Spleen (tissue), 11 donors: ENCODE data around the gene PPP2R2D. TPM values are rescaled to one million over a fixed set of nuclear protein-coding genes. Genes with fewer than 3 reads are reported as not detected.

Source experiments
- DNase-seq: peaks from one replicate; pipeline ENCODE4 v3.0.0-alpha.2; 2020
- H3K27ac ChIP-seq, 8 donors: fragments of 200-600 bp; sonication (generic) in 7 of 8; 1 replicate in 4 of 8; 2 replicates in 4 of 8; pipeline versions ENCODE4 v1.5.0 to v1.8.0; 2016 to 2021; ENCODE audit warnings: inconsistent platforms in 4 of 8, mild to moderate bottlenecking in 4 of 8, moderate library complexity in 1 of 8
- H3K27me3 ChIP-seq, 7 donors: fragments of 200-600 bp; sonication (generic) in 6 of 7; replicated peaks in 1 of 7; 1 replicate in 4 of 7; 2 replicates in 3 of 7; pipeline versions ENCODE4 v1.5.0 to v1.8.0; 2016 to 2021; ENCODE audit warnings: inconsistent platforms in 3 of 7, mild to moderate bottlenecking in 1 of 7
- H3K36me3 ChIP-seq, 6 donors: fragments of 200-600 bp; sonication (generic) in 5 of 6; 1 replicate in 4 of 6; 2 replicates in 2 of 6; pipeline versions ENCODE4 v1.5.0 to v1.8.0; 2016 to 2021; ENCODE audit warnings: inconsistent platforms in 2 of 6
- H3K4me1 ChIP-seq, 6 donors: fragments of 200-600 bp; sonication (generic) in 5 of 6; 1 replicate in 3 of 6; 2 replicates in 3 of 6; pipeline versions ENCODE4 v1.5.0 to v1.8.0; 2016 to 2021; ENCODE audit warnings: inconsistent platforms in 3 of 6
- H3K4me3 ChIP-seq, 8 donors: fragments of 200-600 bp; sonication (generic) in 7 of 8; 1 replicate in 4 of 8; 2 replicates in 4 of 8; pipeline versions ENCODE4 v1.5.0 to v1.8.0; 2016 to 2021; ENCODE audit warnings: inconsistent platforms in 4 of 8, mild to moderate bottlenecking in 4 of 8, moderate library complexity in 2 of 8
- H3K9me3 ChIP-seq, 8 donors: fragments of 200-600 bp; sonication (generic) in 7 of 8; 1 replicate in 4 of 8; 2 replicates in 4 of 8; pipeline versions ENCODE4 v1.5.0 to v1.8.0; 2016 to 2021; ENCODE audit warnings: inconsistent platforms in 4 of 8
- CTCF ChIP-seq, 11 experiments: fragments of 200-600 bp in 7 of 11; fragments of 450-650 bp in 4 of 11; sonication (generic) in 4 of 11; IDR thresholded peaks in 8 of 11; conservative IDR thresholded peaks in 3 of 11; 1 replicate in 7 of 11; 2 replicates in 4 of 11; pipeline versions ENCODE4 v1.4.0 to v1.8.0; 2016 to 2021; ENCODE audit warnings: antibody characterized with exemption in 11 of 11, inconsistent platforms in 4 of 11, mild to moderate bottlenecking in 1 of 11
- POLR2A ChIP-seq, 3 donors: fragments of 450-650 bp; IDR thresholded peaks; one replicate each; pipeline ENCODE4 v1.5.1; 2017; ENCODE audit warnings: antibody characterized with exemption in 3 of 3, mild to moderate bottlenecking in 1 of 3
- POLR2AphosphoS5 ChIP-seq, 3 donors: sonication (generic); formaldehyde crosslinking; IDR thresholded peaks; one replicate each; pipeline ENCODE4 v1.5.1; 2017; ENCODE audit warnings: antibody characterized with exemption in 3 of 3
- WGBS, 5 donors: extraction: QIAGEN DNeasy Blood & Tissue Kit in 3 of 5; methylation state at CpG; one replicate each; pipeline versions ENCODE4 v1.1.5 to v1.1.7; 2013 to 2018; 5-methylcytosine and 5-hydroxymethylcytosine counted together
- intact Hi-C: fragments of 100-400 bp; cut with DNase I; formaldehyde crosslinking; loops from one replicate; pipeline ENCODE4 v1.15.0; 2023; ENCODE audit warnings: low total_unique reads
- polyA plus RNA-seq, 3 donors: library from polyadenylated mRNA; stranded (reverse); fragments of 200-250 nt; gene quantifications; one replicate each; pipeline ENCODE4 v1.2.1, GENCODE V29; 2013
- total RNA-seq, 7 donors: library from RNA; depleted of rRNA in 3 of 7; stranded (reverse); fragments of >200 nt in 3 of 7; fragmentation: NEBNext Ultra II Directional in 4 of 7; extraction: Animal tissue kit (Norgen Biotek cat#: 25700) in 4 of 7; gene quantifications; one replicate each; pipeline versions ENCODE4 v1.1.0 to v1.2.1, GENCODE V29; 2016 to 2021
- donor health status: healthy with polysubstance abuse.
- donor health status: DM: no; HTN: no; CAD: no; lungs with moderate emphysema.
- donor health status: DM: no; HTN: no; CAD: no.
- donor health status: Bipolar disorder and iron deficiency.
- donor health status: healthy.
- donor health status: DM: no; HTN: no; CAD: no.
- donor health status: DM: yes; HTN: yes; CAD: no.

PPP2R2D gene
- total and polyA plus RNA-seq, 10 donors, result 15.6 to 41.2 (median 32.0) TPM

- peak; percentile 72 for DNase-seq
- peaks cover 28 to 63% (median 41%) of the 10 kb centered on the region in 6 donors for H3K4me1 ChIP-seq
- no peaks in the 10 kb centered on the region for H3K36me3 ChIP-seq
- peak overlapping the region; percentile 81 to 98 (median 86) for H3K4me3 ChIP-seq
- H3K27me3 ChIP-seq, result peaks cover 0 to 18% (median 0%) of the 10 kb centered on the region in 7 donors
- no peak for TF ChIP-seq POLR2A (IDR thresholded peaks at IDR 0.05)
- 19 to 29% (median 25%) methylated on average over 24 of the region's 24 CpGs for WGBS, 5 donors
- no peaks in the 10 kb centered on the region for H3K9me3 ChIP-seq
- intact Hi-C loops, result no loop called here
- H3K27ac ChIP-seq, result peak overlapping the region; percentile 93 to 99 (median 97)
These were observed 986 bp upstream of the PPP2R2D start for GRCh38 chr10:131899695-131900349.

GRCh38 chr10:131901181-131901829, 497 bp downstream of the PPP2R2D start:
- H3K9me3 ChIP-seq, result no peaks in the 10 kb centered on the region
- H3K27me3 ChIP-seq, result peaks cover 0 to 18% (median 0%) of the 10 kb centered on the region in 7 donors
- DNase-seq, result peak; percentile 95
- intact Hi-C loops, result no loop called here
- peaks cover 0 to 12% (median 0%) of the 10 kb centered on the region in 6 donors for H3K36me3 ChIP-seq
- TF ChIP-seq POLR2AphosphoS5 (IDR thresholded peaks at IDR 0.05), result peak in 2 of 3 donors; percentile 68 to 80
- no peak for TF ChIP-seq CTCF (IDR thresholded peaks at IDR 0.05 in 8 of 11, conservative IDR thresholded peaks at IDR 0.05 in 3 of 11)
- 0 to 1% (median 0%) methylated on average over 23 to 83 of the region's 83 CpGs for WGBS, 5 donors
- H3K4me3 ChIP-seq, result peak overlapping the region; percentile 65 to 98 (median 84)
- H3K27ac ChIP-seq, result peak overlapping the region; percentile 88 to 99 (median 97)
- H3K4me1 ChIP-seq, result peaks cover 43 to 76% (median 56%) of the 10 kb centered on the region in 6 donors

GRCh38 chr10:131902211-131902610, 1.4 kb downstream of the PPP2R2D start:
- Histone ChIP-seq H3K27ac (peak overlapping the region in 7 of 8 donors; percentile 88 to 99 (median 98)), H3K36me3 (peaks cover 0 to 20% (median 0%) of the 10 kb centered on the region in 6 donors), H3K4me3 (peak overlapping the region in 7 of 8 donors; percentile 81 to 98 (median 86)), H3K9me3 (no peaks in the 10 kb centered on the region), H3K4me1 (peaks cover 45 to 76% (median 65%) of the 10 kb centered on the region in 6 donors), H3K27me3 (peaks cover 0 to 18% (median 0%) of the 10 kb centered on the region in 7 donors)
- intact Hi-C loops, result no loop called here
- no peak for TF ChIP-seq CTCF (IDR thresholded peaks at IDR 0.05 in 8 of 11, conservative IDR thresholded peaks at IDR 0.05 in 3 of 11)
- no peak for TF ChIP-seq POLR2A (IDR thresholded peaks at IDR 0.05)
- TF ChIP-seq POLR2AphosphoS5 (IDR thresholded peaks at IDR 0.05), result no peak
- 43 to 55% (median 49%) methylated on average over 5 of the region's 5 CpGs for WGBS, 5 donors
- DNase-seq, result peak; percentile 72

GRCh38 chr10:131902691-131903090, 1.9 kb downstream of the PPP2R2D start:
- H3K4me1 ChIP-seq, result peaks cover 45 to 76% (median 68%) of the 10 kb centered on the region in 6 donors
- intact Hi-C loops, result no loop called here
- no peak for TF ChIP-seq POLR2A (IDR thresholded peaks at IDR 0.05)
- no peak for TF ChIP-seq POLR2AphosphoS5 (IDR thresholded peaks at IDR 0.05)
- TF ChIP-seq CTCF (IDR thresholded peaks at IDR 0.05 in 8 of 11, conservative IDR thresholded peaks at IDR 0.05 in 3 of 11), result no peak
- H3K27ac ChIP-seq, result peak overlapping the region in 1 of 8 donors; percentile 99
- 92 to 96% (median 95%) methylated on average over 9 of the region's 9 CpGs for WGBS, 5 donors
- peak; percentile 55 for DNase-seq
- H3K36me3 ChIP-seq, result peaks cover 0 to 25% (median 0%) of the 10 kb centered on the region in 6 donors
- peak overlapping the region in 2 of 8 donors; percentile 95 to 98 for H3K4me3 ChIP-seq
- no peaks in the 10 kb centered on the region for H3K9me3 ChIP-seq
- peaks cover 0 to 18% (median 0%) of the 10 kb centered on the region in 7 donors for H3K27me3 ChIP-seq
